Activated CD4-positive, CD25-positive, alpha-beta regulatory T cell treated with anti-CD3 and anti-CD28 coated beads, Interleukin-2, amount 50 U/mL, for 24 hours (primary cell): Measurements from ENCODE around the gene EYA2.

Experiments
- ATAC-seq, 2 donors: fragments of 150-1000 bp; cut with Tn5 transposase; one replicate each; pipeline ENCODE4 v1.10.0; 2021; ENCODE audit warnings: mild to moderate bottlenecking in 1 of 2, moderate library complexity in 1 of 2

EYA2 gene

DNA sequence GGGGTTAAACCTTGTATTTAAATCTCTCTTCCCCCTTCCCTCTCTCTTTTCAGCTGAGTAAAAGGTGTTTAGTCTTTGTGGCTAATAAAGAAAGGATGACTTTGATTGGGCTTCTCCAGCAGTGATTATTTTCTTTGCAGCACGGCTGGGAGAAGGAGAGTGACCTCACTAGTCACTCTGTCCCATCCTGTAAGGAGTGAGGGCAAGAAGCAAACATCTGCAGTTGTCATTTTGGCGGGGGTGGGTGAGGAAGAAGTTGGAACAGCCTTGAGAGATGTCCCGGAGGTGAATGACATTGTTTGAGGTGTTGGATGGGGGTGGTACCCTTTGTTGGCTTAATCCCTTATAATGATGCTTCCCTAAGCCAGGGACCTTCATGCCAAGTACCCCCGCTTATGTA, 223.6 kb downstream of the EYA2 start:
- ATAC-seq: no peak

DNA sequence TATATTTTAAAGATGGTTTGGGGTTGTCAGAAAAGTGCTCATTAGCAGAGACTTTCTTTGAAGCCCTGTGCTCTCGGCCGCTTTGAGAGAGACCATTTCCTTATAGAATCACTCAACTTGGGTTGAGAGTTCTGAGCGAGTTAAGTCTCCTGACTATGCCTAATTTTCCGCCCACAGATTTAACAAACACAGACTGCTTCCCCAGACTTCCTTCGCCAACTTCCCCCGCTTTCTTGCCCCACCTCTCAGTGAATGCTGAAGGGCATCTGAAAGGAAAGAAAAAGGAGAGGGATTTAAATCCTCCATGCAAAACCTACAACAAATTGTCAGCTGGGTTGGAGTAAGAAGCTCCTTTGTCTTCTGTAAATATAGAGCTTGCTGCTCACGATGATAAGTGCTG, 224.0 kb downstream of the EYA2 start:
- ATAC-seq: no peak

DNA sequence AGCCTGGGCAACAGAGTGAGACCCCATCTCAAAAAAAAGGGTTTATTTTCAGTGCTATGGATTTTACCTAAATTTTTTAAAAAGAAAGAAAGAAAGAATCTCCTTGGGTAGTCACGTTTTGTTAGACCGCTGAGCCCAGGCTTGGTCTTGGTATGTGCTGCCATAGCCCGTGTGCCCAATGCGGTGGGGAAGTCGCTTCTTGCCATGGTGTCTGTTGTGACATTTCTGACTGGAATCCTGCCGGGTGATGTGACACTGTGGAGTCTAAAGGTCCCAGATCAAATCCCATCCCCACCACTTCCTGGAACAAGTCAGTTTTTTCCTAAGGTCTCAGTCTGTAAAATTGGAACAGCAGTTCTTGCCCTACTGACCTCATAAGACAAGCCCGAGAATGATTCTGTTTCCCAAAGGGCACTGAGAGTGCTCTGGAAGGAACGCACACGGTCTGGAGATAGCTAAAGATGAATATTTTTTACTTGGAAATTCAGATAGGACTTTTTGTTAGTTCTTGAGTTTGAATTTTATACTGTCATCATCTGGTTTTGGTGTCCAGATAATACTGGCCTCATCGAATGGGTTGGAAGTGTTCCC, 225.8 kb downstream of the EYA2 start:
- no peak for ATAC-seq

DNA sequence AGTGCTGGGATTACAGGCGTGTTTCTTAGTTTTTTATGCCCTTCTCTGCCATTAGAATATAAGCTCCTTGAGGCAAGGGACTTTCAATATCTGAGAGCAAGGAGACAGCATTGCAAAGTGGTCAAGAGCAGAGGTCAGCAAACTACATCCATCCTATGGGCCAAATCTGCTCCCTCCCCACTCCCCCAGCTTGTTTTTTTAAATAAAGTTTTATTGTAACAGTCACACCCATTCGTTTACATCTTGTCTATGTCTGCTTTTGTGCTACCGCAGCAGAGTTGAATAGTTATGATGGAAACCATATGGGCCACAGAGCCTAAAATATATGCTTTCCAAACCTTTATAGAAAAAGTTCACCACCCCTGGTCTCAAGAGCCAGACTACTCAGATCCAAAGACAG, 227.9 kb downstream of the EYA2 start:
- ATAC-seq: no peak

DNA sequence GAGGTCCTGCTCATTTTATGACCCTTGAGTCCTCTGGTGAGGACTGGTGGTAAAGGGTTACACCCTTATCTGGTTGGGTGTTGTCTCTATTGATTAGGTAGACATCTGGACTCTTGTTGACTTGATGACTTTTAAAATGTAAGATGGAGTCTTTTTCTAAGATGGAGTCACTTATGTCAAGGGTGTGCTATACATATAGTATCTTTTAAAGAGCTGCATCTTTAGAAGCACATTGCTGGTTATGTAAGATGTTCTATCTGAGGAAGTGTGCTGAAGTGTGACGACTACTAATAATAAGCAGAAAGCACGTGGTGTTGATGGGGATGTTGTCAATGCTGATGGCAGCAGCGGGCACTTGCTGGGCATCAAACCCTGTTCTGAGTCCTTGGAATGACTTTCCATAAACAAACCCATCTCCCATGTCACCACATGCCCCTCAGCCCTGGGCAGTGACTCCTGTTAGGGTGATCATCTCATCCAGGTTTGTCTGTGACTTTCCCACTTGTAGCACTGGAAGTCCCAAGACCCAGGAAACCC, 229.6 kb downstream of the EYA2 start:
- ATAC-seq: no peak

DNA sequence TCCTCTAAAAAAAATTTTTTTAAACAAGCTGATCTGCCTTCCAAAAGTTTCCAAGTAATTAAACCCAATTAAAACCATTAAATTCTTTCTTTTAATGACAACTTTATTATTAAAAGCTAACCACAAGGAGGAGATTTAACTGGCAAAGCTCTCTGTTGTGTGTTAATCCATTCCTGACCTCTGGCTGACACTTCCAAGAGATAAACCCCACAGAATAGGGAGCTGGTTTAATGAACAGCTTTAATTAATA, 230.8 kb downstream of the EYA2 start:
- no peak for ATAC-seq

DNA sequence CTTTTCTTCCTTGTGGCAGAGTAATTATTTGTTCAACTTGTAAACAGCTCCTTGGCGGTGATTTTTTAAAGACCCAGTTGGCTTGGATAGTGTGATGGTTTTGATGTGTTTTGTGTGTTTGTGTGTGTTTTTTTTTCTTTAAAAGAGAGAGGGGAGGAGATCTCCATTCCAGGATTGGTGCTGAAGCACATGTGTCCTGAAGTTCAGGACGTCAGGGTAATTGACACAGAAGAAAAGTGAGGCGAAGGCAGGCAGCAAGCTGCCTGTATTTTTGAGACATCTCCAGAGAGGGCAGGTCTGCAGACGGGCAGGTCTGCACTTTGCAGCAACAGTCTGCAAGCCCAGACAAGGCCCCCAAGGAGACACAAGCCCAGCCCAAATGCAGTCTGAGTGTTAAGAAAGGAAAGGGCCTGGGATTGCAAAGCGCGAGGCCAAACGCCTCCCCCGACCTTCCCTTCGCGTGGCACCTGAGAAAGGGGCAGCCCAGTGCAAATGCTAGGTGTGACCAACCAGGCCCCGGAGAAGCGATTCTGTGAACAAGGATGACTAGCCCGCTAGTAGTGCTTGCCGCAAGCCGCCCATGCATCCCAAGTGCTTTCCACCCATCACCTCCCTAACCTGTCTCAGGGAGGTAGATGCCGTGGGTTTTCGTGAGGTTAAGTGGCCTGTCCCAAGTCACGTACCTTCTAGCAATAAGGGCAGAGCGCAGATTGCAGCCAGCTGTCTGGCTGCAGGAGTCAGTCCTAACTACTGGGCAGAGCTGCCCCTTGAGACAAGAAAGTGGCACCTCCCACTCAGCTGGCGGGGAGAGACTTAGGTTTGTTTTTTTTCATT, 231.3 kb downstream of the EYA2 start:
- no peak for ATAC-seq

DNA sequence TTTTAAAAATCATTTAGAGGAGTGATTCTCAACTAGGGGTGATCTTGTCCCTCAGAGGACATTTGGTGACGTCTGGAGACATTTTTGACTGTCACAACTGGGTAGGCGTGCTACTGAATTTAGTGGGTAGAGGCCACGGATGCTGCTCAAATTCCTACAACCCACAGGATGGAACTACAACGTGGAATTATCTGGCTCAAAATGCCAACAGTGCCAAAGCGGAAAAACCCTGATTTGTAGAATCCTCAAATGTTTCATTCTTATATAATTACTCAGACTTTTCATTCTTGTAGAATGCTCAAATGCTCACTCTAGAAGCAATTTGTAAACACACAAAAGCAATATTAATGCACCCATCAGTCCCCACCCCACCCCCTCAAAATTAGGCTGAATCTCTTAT, 232.1 kb downstream of the EYA2 start:
- ATAC-seq: no peak

DNA sequence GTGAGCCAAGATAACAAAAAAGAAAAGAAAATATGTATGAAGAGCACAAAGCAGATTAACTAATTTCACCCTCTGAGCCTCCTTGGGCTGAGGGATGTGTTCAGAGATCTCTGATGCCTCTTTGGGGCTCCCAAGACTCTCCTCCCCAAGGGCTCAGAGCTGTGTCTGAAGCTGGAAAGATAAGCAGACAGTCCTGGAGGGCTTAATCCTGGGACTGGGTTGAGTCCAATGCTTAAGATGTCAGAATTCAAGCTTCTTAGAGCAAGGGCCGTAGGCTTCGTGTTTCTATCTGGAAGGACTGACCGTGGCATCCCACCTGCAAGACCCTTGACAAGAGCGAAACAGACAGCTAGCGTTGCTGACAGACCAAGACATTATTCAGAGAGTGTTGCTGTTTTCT, 232.9 kb downstream of the EYA2 start:
- ATAC-seq: no peak

DNA sequence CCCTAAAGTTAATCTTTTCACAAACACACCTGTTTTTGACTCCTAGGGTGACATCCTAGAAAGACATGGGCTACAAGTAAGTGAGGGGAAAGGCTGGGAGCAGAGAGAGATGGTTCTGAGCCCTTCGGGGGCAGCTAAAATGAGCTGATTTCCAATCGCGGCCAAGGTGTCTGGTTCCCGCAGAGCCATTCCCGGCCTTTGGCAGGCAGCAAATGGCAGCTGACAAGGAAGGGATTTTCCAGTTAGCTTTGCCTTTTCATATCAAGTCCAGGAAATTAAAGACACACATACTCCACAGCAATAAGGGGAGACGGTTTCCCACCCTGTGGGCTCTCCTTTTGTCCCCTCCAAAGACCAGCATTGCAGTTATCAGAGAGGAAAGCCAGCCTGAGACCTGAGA, 233.4 kb downstream of the EYA2 start:
- ATAC-seq: no peak

DNA sequence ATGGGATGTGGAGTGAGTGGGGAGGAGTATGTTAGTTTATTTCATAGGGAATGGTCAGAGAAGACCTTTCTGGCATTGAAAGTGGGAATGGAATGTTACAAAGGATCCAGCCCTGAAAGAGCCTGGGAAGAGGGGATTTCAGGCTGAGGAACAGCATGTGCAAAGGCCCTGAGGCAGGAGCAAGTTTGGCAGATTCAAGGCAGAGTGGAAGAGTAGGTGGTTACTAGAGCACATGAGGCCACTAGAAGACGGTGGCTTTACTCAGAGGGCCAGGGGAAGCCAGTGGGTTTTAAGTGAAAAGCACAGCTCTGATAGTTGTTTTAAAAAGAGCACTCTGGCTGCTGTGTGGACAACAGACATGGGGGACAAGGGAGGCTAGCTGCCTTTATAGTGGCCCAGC, 234.7 kb downstream of the EYA2 start:
- ATAC-seq: no peak

DNA sequence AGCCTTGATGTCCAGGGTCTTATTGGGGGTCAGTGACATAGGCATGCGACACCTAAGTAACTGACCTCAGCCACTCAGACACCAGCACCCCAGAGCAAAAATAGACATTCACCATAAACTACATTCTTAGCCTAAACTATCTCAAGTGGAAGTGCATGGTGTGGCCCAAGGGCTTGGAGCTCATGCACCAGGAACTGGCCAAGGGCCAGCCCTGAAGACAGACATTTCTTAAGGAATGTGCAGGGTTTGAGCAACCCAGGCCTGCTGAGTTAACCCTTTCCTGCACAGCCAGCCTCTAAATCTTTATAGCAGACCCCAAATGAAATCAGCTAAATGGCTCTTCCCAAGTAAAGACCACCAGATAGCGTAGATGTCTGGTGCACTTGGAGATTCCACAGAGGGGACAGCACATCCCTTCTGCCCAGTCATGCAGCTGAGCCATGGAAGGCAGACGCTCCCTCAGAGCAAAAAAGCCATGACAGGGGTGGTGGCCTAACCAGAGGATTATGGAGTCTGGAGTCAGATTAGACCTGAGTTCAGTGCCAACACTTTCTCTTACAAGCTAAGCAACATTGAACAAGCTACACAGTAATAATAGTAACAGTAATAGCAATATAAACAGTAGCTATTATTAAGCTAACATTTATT, 239.3 kb downstream of the EYA2 start:
- no peak for ATAC-seq

DNA sequence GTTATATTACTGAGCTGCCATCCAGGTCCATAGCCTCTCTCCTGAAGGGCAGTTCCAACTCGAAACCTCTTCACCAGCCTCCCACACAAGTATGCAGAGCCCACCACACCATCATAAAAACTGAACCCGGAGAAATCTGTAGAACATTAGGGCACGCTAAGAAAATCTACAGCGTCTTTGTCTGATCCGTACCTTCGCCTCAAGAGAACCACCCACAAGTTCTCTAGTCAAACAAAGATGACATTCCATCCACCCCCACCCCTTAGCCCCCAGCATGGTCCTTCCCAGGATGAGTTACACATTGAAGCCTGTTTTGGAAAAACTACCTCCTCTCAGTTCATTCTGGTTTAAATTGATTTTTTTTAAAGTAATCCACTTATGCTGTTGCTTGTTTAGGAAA, 242.1 kb downstream of the EYA2 start:
- no peak for ATAC-seq

DNA sequence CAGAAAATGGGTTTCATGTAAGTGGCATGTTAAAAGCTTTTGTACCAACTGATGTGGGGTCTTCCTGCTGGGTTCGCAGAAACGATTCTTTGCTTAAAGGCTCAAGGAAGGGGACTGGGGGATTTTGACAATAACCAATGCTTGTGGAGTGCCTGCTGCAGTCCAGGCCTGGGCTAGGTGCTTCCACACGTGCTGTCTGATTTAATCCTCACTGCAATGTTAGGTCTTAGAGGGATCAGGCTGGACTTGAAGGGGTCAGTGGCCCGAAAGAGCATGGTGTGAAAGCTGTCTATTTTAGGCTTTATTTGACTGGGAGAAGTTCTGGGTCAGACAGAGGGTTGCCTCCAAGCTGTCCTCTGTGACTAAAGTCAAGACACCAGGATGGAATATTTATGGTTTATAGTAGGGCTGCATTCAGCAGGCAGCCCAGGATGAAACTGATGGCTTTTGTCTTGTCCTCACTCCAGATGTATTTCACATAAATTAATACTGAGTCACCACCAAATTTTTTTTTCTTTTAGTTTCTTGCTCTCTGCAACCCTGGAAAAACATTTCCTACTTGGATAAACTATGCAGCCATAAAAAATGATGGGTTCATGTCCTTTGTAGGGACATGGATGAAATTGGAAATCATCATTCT, 242.7 kb downstream of the EYA2 start:
- no peak for ATAC-seq

DNA sequence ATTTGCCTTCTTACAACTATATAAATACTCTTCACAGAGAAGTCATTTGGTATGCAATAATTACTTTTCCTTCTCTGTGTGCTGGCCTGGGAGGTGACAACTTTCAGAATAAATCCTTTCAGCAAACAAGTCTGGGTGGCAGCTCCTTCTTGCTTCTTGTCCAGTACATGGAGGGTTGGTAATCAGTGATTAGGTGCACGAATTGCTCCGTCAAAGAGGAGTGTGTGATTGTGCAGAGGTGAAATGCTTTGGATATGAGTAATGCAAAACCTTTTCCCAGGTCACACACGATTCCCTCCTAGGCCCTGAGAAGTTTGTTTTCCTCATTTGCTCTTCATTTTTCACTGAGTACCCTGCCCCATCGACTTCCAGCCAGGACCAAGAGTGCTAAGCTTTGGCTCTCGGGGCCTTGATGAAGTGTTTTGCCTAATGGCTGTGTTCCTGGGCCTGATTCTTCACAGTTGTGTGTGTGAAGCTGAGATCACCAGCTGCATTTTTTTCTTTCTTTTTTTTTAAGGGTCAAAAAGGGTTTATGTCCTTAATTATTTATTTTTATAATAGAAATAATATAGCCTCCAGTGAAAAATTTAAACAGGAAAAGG, 245.4 kb downstream of the EYA2 start:
- ATAC-seq: no peak

DNA sequence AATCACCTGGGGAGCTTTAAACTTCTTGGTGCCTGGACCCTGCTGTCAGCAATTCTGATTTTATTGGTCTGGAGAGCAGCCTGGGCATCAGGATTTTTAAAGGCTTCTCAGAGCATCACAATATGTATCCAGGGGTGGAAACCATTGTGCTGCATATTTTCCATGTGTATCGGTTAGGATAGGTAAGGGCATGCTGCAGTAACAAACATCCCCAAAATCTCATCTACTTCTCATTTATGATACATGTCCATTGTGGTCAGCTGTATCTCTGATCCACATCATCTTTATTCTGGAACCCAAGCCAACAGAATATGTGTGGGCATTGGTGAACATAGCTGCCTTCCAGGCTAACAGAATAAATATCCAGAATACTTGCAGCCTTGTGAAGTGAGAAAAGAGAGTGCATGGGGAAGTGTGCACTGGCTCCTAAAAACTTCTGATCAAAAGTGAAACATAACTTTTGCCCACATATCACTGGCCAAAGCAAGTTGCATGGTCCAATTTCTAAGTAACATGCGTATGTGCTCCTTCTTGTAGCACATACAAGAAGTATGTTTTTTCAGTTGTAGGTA, 246.8 kb downstream of the EYA2 start:
- ATAC-seq: no peak

DNA sequence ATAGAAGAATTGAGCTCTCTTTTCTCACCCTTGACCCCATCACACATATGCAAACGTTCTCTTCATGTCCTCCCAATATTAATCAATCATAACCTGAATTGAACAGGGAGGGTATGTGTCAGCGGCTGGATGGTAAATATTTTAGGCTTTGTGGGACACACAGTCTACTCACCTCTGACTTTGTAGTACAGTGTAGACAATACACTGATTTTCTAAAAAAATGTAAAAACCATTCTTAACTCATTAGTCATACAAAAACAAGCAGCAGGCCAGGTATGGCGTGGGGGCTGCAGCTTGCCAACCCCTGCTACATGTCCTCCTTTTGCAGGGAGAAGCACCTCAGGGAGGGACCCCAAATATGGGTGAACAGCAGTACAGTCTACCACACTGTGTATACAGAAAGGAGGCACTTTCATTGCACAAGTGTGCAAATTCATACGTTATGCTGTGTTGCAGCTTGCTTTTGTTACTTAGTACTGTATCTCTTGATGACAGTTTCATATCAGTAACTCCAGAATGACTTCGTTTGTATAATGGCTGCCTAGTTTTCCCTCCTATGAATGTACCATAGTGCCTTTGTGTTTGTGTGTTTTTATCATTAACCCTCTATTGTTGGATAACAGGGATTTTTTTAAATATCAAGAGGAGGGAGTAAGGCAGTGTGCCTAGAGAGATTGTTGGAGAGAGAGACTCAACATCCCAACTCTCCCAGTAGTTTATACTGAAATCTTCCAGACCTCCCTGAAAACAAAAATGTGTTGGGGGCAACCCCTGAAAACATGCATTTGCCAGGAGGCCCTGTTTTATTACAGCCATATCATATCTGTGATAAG, 247.5 kb downstream of the EYA2 start:
- no peak for ATAC-seq

DNA sequence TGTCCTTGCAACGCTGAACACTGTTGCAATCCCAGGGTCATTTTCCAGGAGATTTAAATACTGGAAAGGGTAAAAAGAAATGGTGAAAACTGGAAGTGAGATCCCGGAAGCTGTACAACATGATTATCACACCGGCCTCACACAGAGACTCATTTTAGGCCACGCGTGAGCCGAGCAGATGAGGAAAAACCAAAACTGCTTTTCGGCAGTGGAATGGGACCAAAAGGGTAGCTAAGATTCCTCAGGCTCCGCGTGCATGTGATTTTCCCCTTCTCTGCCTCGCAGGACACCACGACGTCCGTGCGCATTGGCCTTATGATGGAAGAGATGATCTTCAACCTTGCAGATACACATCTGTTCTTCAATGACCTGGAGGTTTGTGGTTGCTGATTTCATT, 248.1 kb downstream of the EYA2 start:
- no peak for ATAC-seq

DNA sequence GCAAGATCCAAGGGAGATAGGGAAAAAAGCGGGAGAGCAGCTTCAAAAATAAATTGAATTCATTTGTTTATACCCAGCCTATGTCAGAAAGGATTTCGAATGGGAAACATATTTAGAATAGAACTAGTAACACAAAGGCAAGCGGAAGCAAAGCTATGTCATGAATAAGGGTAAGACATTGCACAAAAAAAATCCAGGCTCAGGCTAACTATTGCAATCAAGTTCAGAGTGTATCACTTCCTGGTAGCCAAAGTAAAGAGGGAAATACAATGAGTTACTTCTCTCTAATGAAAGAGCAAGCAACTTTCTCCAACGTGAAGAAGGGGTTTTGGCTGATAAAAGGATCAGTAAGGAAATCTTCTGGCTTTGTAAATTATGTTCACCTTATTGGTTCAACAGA, 249.0 kb downstream of the EYA2 start:
- ATAC-seq: no peak

DNA sequence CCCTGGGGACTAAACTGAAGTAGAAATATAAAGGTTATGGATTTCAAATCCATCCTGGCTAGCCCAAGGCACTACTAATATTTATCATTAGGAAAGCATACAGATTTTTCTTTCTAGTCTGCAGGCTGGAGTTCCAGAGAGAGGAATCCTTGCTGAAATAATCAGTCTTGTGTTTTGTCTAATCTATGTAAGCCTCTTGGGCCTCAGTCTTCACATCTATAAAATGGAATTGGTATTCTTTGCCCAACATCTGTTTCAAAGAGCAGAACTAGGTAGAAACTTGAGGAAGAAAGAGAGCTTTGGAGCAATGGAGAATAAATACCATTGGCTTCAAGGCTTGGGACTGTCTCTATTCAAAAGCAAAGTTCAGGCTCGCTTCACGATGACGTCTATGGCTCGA, 249.8 kb downstream of the EYA2 start:
- no peak for ATAC-seq

DNA sequence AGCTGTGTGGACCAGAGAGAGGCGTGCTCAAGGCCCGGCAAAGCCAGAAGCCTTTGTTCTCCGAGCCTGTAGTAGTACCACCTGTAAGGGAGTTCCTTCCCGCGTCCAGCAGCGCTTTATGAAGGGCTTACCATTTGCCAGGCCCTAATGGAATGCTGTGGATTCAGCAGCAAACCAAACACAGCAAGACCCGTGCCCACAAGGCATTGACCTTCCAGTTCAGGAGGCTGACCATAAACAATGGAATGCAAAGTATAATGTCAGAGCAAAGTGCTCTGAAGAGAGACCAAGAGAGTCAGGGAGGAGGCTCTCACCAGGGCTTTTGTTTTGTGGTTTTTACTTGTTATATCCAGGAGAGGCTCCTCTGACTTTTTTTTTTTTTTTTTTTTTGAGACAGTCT, 252.0 kb downstream of the EYA2 start:
- no peak for ATAC-seq

DNA sequence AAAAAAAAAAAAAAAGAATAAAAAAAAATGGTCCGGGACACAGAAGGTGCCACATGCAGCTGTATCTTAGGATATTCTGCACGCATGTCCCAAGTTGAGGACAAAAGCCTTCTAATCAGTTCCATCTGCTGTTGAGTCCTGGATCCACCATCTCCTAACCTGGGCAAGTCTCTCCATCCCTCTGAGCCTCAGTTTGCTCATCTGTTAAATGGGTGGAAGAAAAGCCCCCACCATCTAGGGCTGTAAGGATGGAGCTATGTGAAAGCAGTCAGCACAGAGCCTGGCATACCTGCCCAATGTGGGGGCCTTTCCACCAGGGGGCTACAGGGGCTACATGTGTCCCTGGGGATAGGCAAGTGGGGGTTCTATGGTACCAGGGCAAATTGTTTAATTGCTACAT, 253.4 kb downstream of the EYA2 start:
- no peak for ATAC-seq
